Gastrocnemius medialis (tissue), 4 donors: ENCODE results near the gene ZNRD2.

ENCODE experiments used
- POLR2A ChIP-seq, 2 donors: fragments of 450-650 bp; IDR thresholded peaks; one replicate each; pipeline ENCODE4 v1.6.1; 2017; ENCODE audit warnings: antibody characterized with exemption in 2 of 2, mild to moderate bottlenecking in 2 of 2, moderate library complexity in 2 of 2
- TF ChIP-seq, protein P1 (sequence below), 5 experiments: fragments of 450-650 bp in 3 of 5; fragments of 200-600 bp in 2 of 5; sonication (generic) in 2 of 5; IDR thresholded peaks in 4 of 5; conservative IDR thresholded peaks in 1 of 5; 1 replicate in 4 of 5; 2 replicates in 1 of 5; pipeline ENCODE4 v1.5.1; 2016 to 2019; ENCODE audit warnings: antibody characterized with exemption in 5 of 5, mild to moderate bottlenecking in 3 of 5, moderate library complexity in 3 of 5

DNA sequence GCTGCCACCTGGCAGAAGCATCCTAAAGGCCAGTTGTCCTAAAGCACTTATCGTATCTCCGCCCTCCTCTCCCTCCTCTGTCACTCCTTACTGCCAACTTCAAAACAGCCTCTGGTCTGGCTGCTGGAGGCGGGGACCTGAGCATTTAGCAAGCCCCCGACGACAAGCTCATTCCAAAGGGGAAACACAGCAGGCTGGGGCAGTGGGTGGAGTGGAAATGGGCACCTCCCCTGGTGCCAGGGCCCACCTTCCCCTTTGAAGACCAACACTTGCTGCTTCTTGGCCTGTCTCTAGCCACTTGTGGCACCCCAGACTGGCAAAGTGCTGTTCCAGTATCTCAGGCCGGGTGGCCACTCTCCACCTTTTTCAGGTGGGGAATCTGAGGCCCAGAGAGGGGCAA lies 40.1 kb downstream of the ZNRD2 start:
- no peak for TF ChIP-seq POLR2A (IDR thresholded peaks at IDR 0.05)
- TF ChIP-seq, protein P1, sequence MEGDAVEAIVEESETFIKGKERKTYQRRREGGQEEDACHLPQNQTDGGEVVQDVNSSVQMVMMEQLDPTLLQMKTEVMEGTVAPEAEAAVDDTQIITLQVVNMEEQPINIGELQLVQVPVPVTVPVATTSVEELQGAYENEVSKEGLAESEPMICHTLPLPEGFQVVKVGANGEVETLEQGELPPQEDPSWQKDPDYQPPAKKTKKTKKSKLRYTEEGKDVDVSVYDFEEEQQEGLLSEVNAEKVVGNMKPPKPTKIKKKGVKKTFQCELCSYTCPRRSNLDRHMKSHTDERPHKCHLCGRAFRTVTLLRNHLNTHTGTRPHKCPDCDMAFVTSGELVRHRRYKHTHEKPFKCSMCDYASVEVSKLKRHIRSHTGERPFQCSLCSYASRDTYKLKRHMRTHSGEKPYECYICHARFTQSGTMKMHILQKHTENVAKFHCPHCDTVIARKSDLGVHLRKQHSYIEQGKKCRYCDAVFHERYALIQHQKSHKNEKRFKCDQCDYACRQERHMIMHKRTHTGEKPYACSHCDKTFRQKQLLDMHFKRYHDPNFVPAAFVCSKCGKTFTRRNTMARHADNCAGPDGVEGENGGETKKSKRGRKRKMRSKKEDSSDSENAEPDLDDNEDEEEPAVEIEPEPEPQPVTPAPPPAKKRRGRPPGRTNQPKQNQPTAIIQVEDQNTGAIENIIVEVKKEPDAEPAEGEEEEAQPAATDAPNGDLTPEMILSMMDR (IDR thresholded peaks at IDR 0.05 in 4 of 5, conservative IDR thresholded peaks at IDR 0.05 in 1 of 5), result no peak
